ENCODE data around the gene BPGM. TPM values are rescaled to one million over a fixed set of nuclear protein-coding genes. Genes with fewer than 3 reads are reported as not detected.

BPGM gene
- total and polyA plus RNA-seq, 9 of the 15 experiments (the other 6 are each of a cell fraction or from before 2014, with no cell fraction given), result 14.1 to 46.1 (median 21.2) TPM

DNA sequence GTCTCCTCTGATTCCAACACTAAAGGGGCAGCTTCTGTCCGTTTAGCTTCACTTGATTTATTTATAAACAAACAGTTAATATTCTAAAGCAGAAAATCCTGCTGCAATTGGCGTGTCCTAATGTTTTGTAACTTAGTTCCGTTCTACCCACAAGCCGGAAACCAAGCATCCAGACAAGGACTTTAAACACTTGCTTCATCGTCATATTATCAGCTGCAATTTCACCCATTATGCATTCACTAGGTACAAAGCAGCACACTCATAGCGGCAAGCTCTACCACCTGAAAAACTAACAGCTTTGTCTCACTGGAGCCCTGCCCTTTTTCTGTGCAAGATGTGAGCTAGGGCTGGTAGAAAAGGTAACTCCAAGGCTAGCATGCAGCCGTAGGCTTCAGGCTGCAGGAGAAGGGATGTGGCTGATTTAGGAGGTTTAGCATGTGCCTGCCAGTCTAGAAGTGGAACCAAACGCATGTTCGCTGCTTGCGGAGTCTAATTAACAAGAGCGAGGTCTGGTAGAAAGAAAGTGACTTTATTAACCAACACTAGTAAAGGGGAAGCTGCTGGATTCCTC lies 43.7 kb upstream of the BPGM start (continued):
- TF ChIP-seq PBX2 (CRISPR knock-in tag; IDR thresholded peaks at IDR 0.05; ENCODE audit: low read depth) (no peak), PBX2 (tag; conservative IDR thresholded peaks at IDR 0.05; ENCODE audit: low read depth) (no peak), SNIP1 (IDR thresholded peaks at IDR 0.05; ENCODE audit: low read depth) (no peak), ZNF232 (CRISPR knock-in tag; IDR thresholded peaks at IDR 0.05) (no peak), ZHX1 (conservative IDR thresholded peaks at IDR 0.05; ENCODE audit: low read length) (no peak), STAT5B (CRISPR knock-in tag; IDR thresholded peaks at IDR 0.05) (no peak), HEY1 (CRISPR knock-in tag; IDR thresholded peaks at IDR 0.05; ENCODE audit: borderline replicate concordance) (no peak), CBFA2T2 (conservative IDR thresholded peaks at IDR 0.05) (no peak), NFATC3 (IDR thresholded peaks at IDR 0.05) (no peak), ZNF41 (CRISPR knock-in tag; conservative IDR thresholded peaks at IDR 0.05) (no peak), CXXC5 (CRISPR knock-in tag; IDR thresholded peaks at IDR 0.05) (no peak), SREBF2 (CRISPR knock-in tag; IDR thresholded peaks at IDR 0.05) (no peak)
- TF ChIP-seq, protein P1, sequence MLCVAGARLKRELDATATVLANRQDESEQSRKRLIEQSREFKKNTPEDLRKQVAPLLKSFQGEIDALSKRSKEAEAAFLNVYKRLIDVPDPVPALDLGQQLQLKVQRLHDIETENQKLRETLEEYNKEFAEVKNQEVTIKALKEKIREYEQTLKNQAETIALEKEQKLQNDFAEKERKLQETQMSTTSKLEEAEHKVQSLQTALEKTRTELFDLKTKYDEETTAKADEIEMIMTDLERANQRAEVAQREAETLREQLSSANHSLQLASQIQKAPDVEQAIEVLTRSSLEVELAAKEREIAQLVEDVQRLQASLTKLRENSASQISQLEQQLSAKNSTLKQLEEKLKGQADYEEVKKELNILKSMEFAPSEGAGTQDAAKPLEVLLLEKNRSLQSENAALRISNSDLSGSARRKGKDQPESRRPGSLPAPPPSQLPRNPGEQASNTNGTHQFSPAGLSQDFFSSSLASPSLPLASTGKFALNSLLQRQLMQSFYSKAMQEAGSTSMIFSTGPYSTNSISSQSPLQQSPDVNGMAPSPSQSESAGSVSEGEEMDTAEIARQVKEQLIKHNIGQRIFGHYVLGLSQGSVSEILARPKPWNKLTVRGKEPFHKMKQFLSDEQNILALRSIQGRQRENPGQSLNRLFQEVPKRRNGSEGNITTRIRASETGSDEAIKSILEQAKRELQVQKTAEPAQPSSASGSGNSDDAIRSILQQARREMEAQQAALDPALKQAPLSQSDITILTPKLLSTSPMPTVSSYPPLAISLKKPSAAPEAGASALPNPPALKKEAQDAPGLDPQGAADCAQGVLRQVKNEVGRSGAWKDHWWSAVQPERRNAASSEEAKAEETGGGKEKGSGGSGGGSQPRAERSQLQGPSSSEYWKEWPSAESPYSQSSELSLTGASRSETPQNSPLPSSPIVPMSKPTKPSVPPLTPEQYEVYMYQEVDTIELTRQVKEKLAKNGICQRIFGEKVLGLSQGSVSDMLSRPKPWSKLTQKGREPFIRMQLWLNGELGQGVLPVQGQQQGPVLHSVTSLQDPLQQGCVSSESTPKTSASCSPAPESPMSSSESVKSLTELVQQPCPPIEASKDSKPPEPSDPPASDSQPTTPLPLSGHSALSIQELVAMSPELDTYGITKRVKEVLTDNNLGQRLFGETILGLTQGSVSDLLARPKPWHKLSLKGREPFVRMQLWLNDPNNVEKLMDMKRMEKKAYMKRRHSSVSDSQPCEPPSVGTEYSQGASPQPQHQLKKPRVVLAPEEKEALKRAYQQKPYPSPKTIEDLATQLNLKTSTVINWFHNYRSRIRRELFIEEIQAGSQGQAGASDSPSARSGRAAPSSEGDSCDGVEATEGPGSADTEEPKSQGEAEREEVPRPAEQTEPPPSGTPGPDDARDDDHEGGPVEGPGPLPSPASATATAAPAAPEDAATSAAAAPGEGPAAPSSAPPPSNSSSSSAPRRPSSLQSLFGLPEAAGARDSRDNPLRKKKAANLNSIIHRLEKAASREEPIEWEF (CRISPR knock-in tag; IDR thresholded peaks at IDR 0.05), result no peak
- TF ChIP-seq, protein P2, sequence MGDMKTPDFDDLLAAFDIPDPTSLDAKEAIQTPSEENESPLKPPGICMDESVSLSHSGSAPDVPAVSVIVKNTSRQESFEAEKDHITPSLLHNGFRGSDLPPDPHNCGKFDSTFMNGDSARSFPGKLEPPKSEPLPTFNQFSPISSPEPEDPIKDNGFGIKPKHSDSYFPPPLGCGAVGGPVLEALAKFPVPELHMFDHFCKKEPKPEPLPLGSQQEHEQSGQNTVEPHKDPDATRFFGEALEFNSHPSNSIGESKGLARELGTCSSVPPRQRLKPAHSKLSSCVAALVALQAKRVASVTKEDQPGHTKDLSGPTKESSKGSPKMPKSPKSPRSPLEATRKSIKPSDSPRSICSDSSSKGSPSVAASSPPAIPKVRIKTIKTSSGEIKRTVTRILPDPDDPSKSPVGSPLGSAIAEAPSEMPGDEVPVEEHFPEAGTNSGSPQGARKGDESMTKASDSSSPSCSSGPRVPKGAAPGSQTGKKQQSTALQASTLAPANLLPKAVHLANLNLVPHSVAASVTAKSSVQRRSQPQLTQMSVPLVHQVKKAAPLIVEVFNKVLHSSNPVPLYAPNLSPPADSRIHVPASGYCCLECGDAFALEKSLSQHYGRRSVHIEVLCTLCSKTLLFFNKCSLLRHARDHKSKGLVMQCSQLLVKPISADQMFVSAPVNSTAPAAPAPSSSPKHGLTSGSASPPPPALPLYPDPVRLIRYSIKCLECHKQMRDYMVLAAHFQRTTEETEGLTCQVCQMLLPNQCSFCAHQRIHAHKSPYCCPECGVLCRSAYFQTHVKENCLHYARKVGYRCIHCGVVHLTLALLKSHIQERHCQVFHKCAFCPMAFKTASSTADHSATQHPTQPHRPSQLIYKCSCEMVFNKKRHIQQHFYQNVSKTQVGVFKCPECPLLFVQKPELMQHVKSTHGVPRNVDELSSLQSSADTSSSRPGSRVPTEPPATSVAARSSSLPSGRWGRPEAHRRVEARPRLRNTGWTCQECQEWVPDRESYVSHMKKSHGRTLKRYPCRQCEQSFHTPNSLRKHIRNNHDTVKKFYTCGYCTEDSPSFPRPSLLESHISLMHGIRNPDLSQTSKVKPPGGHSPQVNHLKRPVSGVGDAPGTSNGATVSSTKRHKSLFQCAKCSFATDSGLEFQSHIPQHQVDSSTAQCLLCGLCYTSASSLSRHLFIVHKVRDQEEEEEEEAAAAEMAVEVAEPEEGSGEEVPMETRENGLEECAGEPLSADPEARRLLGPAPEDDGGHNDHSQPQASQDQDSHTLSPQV (IDR thresholded peaks at IDR 0.05), result no peak

All from K562 (cell line).